SK-N-SH (cell line): Measurements from ENCODE around the gene ELP4. TPM values are rescaled to one million over a fixed set of nuclear protein-coding genes. Genes with fewer than 3 reads are reported as not detected.

Source experiments
- CTCF ChIA-PET: fragments of 300-600, 350-600 bp; formaldehyde crosslinking; extraction: SDS; loops from one replicate; lab custom pipeline; 2021; lab: Yijun Ruan, JAX
- POLR2A ChIA-PET: fragments of 350-600 bp; sonication (Branson Sonifier 250); formaldehyde crosslinking; extraction: SDS; loops from one replicate; lab custom pipeline; 2020; ENCODE audit warnings: antibody characterized with exemption, inconsistent platforms; lab: Yijun Ruan, JAX
- DNase-seq: peaks from one replicate; pipeline ENCODE4 v3.0.0; 2012
- H2AFZ ChIP-seq: fragments of 200-600 bp; sonication (generic); 2 replicates; pipeline ENCODE4 v1.8.1; 2016; ENCODE audit warnings: antibody characterized with exemption, mild to moderate bottlenecking, low read depth
- H3F3A ChIP-seq: fragments of 200-600 bp; sonication (generic); replicated peaks from 2 replicates; pipeline ENCODE3; 2016; ENCODE audit warnings: antibody characterized with exemption, mild to moderate bottlenecking; ENCODE audit not compliant: insufficient read depth
- H3K27ac ChIP-seq, 2 experiments: fragments of 200-500 bp in 1 of 2; fragments of 200-600 bp in 1 of 2; sonication (Bioruptor generic) in 1 of 2; sonication (generic), shearing (Covaris generic) in 1 of 2; 2 replicates each; pipeline versions ENCODE4 v1.5.1 to v1.6.1; 2014 to 2016; ENCODE audit warnings: low read depth in 2 of 2, inconsistent platforms in 1 of 2, low read length in 1 of 2, mild to moderate bottlenecking in 1 of 2, mixed read lengths in 1 of 2
- H3K27me3 ChIP-seq: fragments of 200-600 bp; sonication (generic), shearing (Covaris generic); 2 replicates; pipeline ENCODE4 v1.6.1; 2016; ENCODE audit warnings: mixed run types; ENCODE audit not compliant: insufficient read depth
- H3K36me3 ChIP-seq, 2 experiments: fragments of 200-500 bp in 1 of 2; fragments of 200-600 bp in 1 of 2; sonication (Bioruptor generic) in 1 of 2; sonication (generic) in 1 of 2; replicated peaks in 1 of 2; 2 replicates each; pipeline versions ENCODE3 to v1.5.1; 2014 to 2016; ENCODE audit warnings: low read length in 1 of 2, mild to moderate bottlenecking in 1 of 2; ENCODE audit not compliant: insufficient read depth in 2 of 2, control insufficient read depth in 1 of 2
- H3K4me1 ChIP-seq, 2 experiments: fragments of 200-500 bp in 1 of 2; fragments of 200-600 bp in 1 of 2; sonication (Bioruptor generic) in 1 of 2; sonication (generic), shearing (Covaris generic) in 1 of 2; 2 replicates each; pipeline versions ENCODE4 v1.5.1 to v1.6.1; 2014 to 2016; ENCODE audit warnings: low read depth in 1 of 2, low read length in 1 of 2, mixed run types in 1 of 2; ENCODE audit not compliant: insufficient read depth in 2 of 2, control insufficient read depth in 1 of 2
- H3K4me2 ChIP-seq: fragments of 200-600 bp; sonication (generic), shearing (Covaris generic); 2 replicates; pipeline ENCODE4 v1.6.1; 2017; ENCODE audit warnings: mixed run types
- H3K4me3 ChIP-seq, 2 experiments: fragments of 200-500 bp in 1 of 2; fragments of 200-600 bp in 1 of 2; sonication (Bioruptor generic) in 1 of 2; sonication (generic), shearing (Covaris generic) in 1 of 2; 2 replicates each; pipeline versions ENCODE4 v1.5.1 to v1.8.1; 2014 to 2016; ENCODE audit warnings: low read depth in 2 of 2, inconsistent platforms in 1 of 2, low read length in 1 of 2, mild to moderate bottlenecking in 1 of 2, mixed read lengths in 1 of 2, moderate library complexity in 1 of 2
- H3K79me2 ChIP-seq: fragments of 200-600 bp; sonication (generic); 2 replicates; pipeline ENCODE4 v1.8.1; 2017; ENCODE audit warnings: mild to moderate bottlenecking; ENCODE audit not compliant: insufficient read depth
- H3K9ac ChIP-seq: fragments of 200-600 bp; sonication (generic); 2 replicates; pipeline ENCODE4 v1.6.1; 2017; ENCODE audit warnings: mixed run types
- H3K9me2 ChIP-seq: fragments of 200-600 bp; sonication (generic); 2 replicates; pipeline ENCODE4 v1.6.1; 2017; ENCODE audit warnings: mixed run types
- H3K9me3 ChIP-seq: fragments of 200-600 bp; sonication (generic); 2 replicates; pipeline ENCODE4 v1.6.1; 2017; ENCODE audit warnings: mixed run types, mild to moderate bottlenecking, moderate library complexity
- H4K20me1 ChIP-seq: fragments of 200-600 bp; sonication (generic); 2 replicates; pipeline ENCODE4 v1.6.1; 2017; ENCODE audit warnings: mild to moderate bottlenecking, mixed run types; ENCODE audit not compliant: insufficient read depth
- CHD2 ChIP-seq: fragments of 150-350 bp; IDR thresholded peaks from 2 replicates; pipeline ENCODE4 v1.6.1; 2018; ENCODE audit warnings: low read length; ENCODE audit not compliant: partially characterized antibody
- CTCF ChIP-seq: fragments of 200-600 bp; sonication (generic); IDR thresholded peaks from 2 replicates; pipeline ENCODE4 v1.6.1; 2017; ENCODE audit warnings: antibody characterized with exemption, mild to moderate bottlenecking, moderate library complexity
- EZH2phosphoT487 ChIP-seq: fragments of 200-600 bp; sonication (generic); IDR thresholded peaks from 2 replicates; pipeline ENCODE4 v1.6.1; 2017; ENCODE audit warnings: low read depth, mixed run types, mild to moderate bottlenecking, antibody characterized with exemption, moderate library complexity, borderline replicate concordance
- FOSL2 ChIP-seq: IDR thresholded peaks from 2 replicates; pipeline ENCODE4 v1.4.0; 2012; ENCODE audit warnings: low read depth, mild to moderate bottlenecking, moderate library complexity, borderline replicate concordance
- FOXM1 ChIP-seq: IDR thresholded peaks from 2 replicates; pipeline ENCODE4 v1.4.0; 2012; ENCODE audit warnings: low read depth, mild to moderate bottlenecking
- IRF3 ChIP-seq: fragments of 150-350 bp; IDR thresholded peaks from 2 replicates; pipeline ENCODE4 v1.6.1; 2016; ENCODE audit warnings: mild to moderate bottlenecking, low read depth, low read length
- JUND ChIP-seq: IDR thresholded peaks from 2 replicates; pipeline ENCODE4 v1.4.0; 2012
- MAX ChIP-seq: IDR thresholded peaks from 2 replicates; pipeline ENCODE4 v1.4.0; 2012; ENCODE audit warnings: low read depth
- MEF2A ChIP-seq: IDR thresholded peaks from 2 replicates; pipeline ENCODE4 v1.4.0; 2012; ENCODE audit warnings: low read depth, borderline replicate concordance
- NFIC ChIP-seq: IDR thresholded peaks from 2 replicates; pipeline ENCODE4 v1.4.0; 2012; ENCODE audit warnings: borderline replicate concordance
- POLR2AphosphoS5 ChIP-seq: IDR thresholded peaks from 2 replicates; pipeline ENCODE4 v1.6.1; 2012; ENCODE audit warnings: low read depth, low read length
- SMC3 ChIP-seq: IDR thresholded peaks from 2 replicates; pipeline ENCODE4 v1.6.1; 2012; ENCODE audit warnings: low read depth, low read length, improper control_type of control experiment
- TEAD4 ChIP-seq: IDR thresholded peaks from 2 replicates; pipeline ENCODE4 v1.4.0; 2012; ENCODE audit warnings: mild to moderate bottlenecking, borderline replicate concordance; ENCODE audit not compliant: insufficient read depth
- YY1 ChIP-seq: IDR thresholded peaks from 2 replicates; pipeline ENCODE4 v1.4.0; 2012; ENCODE audit warnings: low read depth, mild to moderate bottlenecking
- WGBS: methylation state at CpG from one replicate; pipeline ENCODE4 v1.1.6; 2017; ENCODE audit warnings: low lambda C conversion rate; 5-methylcytosine and 5-hydroxymethylcytosine counted together
- polyA plus RNA-seq, 3 experiments: library from polyadenylated mRNA; depleted of rRNA; stranded (reverse); fragments of >200 nt; gene quantifications; 2 replicates each; pipeline ENCODE4 v1.2.3, GENCODE V29; 2012

Gene ELP4
- polyA plus RNA-seq, 1 of the 3 experiments (the other 2 are of a cell fraction), result 7.0 TPM

GRCh38 chr11:31797190-31798056, 287.9 kb downstream of the ELP4 start:
- peaks cover 67% of the 10 kb centered on the region for H3K27me3 ChIP-seq
- peaks cover 0 to 3% of the 10 kb centered on the region in 2 experiments; a peak in 1 of 4 replicates for H3K4me1 ChIP-seq
- 0 out of 2 replicates have a peak overlapping the region, but pooled peaks have one; percentile 14 for H2AFZ ChIP-seq
- H3K79me2 ChIP-seq, result no peaks in the 10 kb centered on the region
- H3K36me3 ChIP-seq, result no peaks in the 10 kb centered on the region
- ChIA-PET CTCF (interaction anchor here (0.7 to 1.7 kb wide), 4 partner anchors 15 to 400 kb away, joined by 3 to 5 read pairs (median 4); no protein-coding TSS in a partner anchor), POLR2A (interaction anchor here (1.3 kb wide), 1 partner anchor 12 kb away, joined by 3 read pairs; no protein-coding TSS in a partner anchor)
- peak overlapping the region; percentile 49 for H3K4me2 ChIP-seq
- peaks cover 4% of the 10 kb centered on the region for H3F3A ChIP-seq
- no peak overlapping the region for H3K9ac ChIP-seq
- TF ChIP-seq CTCF (no peak), TEAD4 (no peak), SMC3 (no peak), CHD2 (no peak), POLR2AphosphoS5 (no peak), EZH2phosphoT487 (peak; percentile 66; the same call in 1 of the 2 replicates), MAX (no peak)
- H3K4me3 ChIP-seq, result peak overlapping the region in 1 of 2 experiments; percentile 21; a peak in 1 of 4 replicates
- no peaks in the 10 kb centered on the region for H3K9me2 ChIP-seq
- no peak for DNase-seq
- no peaks in the 10 kb centered on the region for H4K20me1 ChIP-seq
- H3K9me3 ChIP-seq, result no peaks in the 10 kb centered on the region
- WGBS, result 26% methylated on average over 31 of the region's 31 CpGs
- no peak overlapping the region for H3K27ac ChIP-seq

GRCh38 chr11:31798057-31798553, 288.5 kb downstream of the ELP4 start:
- POLR2A ChIA-PET, result interaction anchor here (1.3 kb wide), 1 partner anchor 12 kb away, joined by 3 read pairs; no protein-coding TSS in a partner anchor
- no peaks in the 10 kb centered on the region for H3K79me2 ChIP-seq
- CTCF ChIA-PET, result interaction anchor here (0.9 to 1.9 kb wide), 6 partner anchors 12 to 400 kb away, joined by 3 to 10 read pairs (median 5); no protein-coding TSS in a partner anchor
- H3K9me2 ChIP-seq, result no peaks in the 10 kb centered on the region
- DNase-seq, result peak; percentile 33
- peak overlapping the region; percentile 49 for H3K4me2 ChIP-seq
- H4K20me1 ChIP-seq, result no peaks in the 10 kb centered on the region
- peaks cover 4% of the 10 kb centered on the region for H3F3A ChIP-seq
- peak overlapping the region in 1 of 2 experiments; percentile 29; a peak in 2 of 4 replicates for H3K4me3 ChIP-seq
- H3K36me3 ChIP-seq, result no peaks in the 10 kb centered on the region
- no peak overlapping the region for H3K27ac ChIP-seq
- H3K9me3 ChIP-seq, result no peaks in the 10 kb centered on the region
- H3K9ac ChIP-seq, result no peak overlapping the region
- H2AFZ ChIP-seq, result 0 out of 2 replicates have a peak overlapping the region, but pooled peaks have one; percentile 14
- TF ChIP-seq FOSL2 (no peak), MEF2A (no peak), JUND (no peak), FOXM1 (no peak), TEAD4 (no peak), IRF3 (no peak), MAX (no peak), YY1 (no peak), NFIC (no peak)
- TF ChIP-seq, all 33 proteins: peak for 0
- WGBS, result 11% methylated on average over 21 of the region's 21 CpGs
- Histone ChIP-seq H3K4me1 (peaks cover 0 to 3% of the 10 kb centered on the region in 2 experiments; a peak in 1 of 4 replicates), H3K27me3 (peaks cover 74% of the 10 kb centered on the region)
